Measurements from ENCODE around the gene PLEKHG4B.
"Not testable (repeated sequence)": the region's sequence is repeated elsewhere in the genome, so short reads cannot be mapped to it uniquely, and the experiment has no call there.

Gene PLEKHG4B

DNA sequence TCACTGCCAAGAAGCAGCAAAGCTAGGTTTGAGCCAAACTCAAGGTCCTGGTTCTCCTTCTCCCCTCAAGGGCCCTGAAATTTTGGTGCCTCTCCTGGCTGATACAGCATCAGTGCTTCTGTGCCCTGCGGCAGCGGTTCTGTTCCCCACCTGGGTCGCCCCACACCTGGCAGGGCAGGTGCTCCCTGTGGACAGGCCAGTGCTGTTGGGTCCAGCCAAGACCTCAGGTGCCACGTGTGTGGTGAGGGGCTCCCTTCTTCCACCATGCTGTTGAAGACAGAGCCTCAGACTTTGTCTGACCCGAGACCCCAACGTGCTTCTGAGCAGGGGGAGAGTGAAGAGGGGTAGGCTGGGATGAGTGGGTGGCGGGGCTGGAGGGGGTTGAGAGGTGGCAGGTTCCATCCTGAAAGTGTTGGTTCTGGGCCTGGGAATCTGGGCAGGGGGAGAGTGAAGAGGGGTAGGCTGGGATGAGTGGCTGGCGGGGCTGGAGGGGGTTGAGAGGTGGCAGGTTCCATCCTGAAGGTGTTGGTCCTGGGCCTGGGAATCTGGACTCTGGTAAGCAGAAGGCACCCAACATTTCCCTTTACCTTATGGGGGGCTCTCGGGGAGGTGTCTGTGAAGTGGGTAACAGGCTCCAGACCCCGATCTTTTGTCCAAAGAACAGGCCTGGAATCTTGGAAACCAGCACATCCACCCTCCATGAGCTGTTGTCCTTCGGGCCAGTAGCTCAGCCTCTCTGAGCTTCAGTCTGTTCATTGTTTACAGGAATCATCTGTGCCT is 2.3 kb downstream of the PLEKHG4B start:
- no peak for DNase-seq

DNA sequence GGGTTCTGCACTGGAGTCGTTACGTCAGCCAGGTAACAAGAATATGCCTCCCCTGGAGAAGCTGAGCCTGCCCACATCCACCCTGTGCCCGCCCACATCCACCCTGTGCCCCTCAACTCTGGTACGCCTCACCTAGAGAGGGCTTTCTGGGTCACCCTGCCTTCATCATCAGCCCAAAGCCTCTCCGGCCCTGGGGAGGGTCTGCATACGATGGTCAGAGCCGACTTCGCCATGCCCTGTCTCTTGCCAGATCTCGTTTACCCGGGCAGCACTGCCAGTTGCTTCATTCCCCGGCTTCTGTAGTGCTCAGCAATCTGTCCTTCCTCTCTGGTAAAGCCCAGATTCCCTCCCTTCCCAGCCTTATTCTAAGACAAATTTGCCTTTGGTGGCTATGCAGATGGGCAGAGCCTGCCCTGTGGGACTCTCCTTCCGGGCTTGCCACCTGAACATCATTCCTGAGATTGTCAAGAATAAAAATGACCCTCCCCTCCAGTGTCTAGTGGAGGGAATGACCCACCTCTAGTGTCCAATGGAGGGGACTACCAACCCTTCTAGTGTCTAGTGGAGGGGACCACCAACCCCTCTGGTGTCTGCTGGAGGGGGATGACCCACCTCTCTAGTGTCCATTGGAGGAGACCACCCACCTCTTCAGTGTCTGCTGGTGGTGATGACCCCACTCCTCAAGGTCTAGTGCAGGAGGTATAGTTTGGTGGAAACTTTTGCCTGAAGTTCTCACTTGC is 3.4 kb downstream of the PLEKHG4B start:
- no peak for DNase-seq

DNA sequence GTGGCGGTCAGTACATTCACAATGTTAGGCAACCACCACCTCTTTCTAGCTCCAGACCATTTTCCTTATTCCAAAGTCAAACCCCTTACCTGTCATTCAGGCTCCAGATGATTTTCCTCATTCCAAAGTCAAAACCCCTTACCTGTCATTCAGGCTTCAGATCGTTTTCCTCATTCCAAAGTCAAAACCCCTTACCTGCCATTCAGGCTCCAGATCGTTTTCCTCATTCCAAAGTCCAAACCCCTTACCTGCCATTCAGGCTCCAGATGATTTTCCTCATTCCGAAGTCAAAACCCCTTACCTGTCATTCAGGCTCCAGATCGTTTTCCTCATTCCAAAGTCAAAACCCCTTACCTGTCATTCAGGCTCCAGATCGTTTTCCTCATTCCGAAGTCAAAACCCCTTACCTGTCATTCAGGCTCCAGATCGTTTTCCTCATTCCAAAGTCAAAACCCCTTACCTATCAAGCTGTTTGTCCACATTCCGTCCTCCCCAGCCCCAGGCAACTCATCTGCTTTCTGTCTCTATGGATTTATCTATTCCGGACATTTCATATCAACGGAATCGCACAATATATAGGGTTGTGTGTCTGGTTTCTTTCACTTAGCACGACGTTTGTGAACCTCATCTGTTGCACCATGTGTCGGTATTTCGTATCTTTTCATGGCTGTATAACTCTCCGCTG is 5.2 kb downstream of the PLEKHG4B start:
- no peak for DNase-seq

GRCh38 chr5:99815-100214 is 7.8 kb downstream of the PLEKHG4B start:
- no peak for DNase-seq

DNA sequence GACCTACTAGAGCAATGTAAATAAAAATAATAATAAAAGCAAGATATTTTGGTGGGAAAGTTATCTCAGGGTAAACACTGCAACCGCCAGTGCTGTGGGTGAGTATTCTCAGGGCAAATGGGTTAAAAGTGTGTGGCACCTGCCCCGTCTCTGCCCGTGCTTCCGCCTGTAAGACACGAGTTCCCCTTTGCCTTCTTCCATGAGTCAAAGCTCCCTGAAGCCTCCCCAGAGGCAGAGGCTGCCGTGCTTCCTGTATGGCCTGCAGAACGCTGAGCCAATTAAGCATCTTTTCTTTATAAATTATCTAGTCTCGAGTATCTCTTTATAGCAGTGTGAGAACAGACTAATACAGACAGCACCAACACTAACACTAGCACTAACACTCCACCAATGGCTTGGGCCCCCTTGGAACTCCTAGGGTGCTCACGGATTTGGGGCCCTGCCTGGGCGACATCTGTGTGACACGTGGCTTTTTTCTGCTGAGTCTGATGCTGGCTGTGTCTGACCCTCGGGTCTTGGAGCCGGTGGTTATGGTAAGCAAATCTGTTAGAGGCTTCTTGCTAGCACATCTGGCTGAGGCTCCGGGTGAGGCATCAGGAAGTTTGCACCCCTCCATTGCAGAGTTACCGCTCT is 10.6 kb downstream of the PLEKHG4B start:
- no peak for DNase-seq

DNA sequence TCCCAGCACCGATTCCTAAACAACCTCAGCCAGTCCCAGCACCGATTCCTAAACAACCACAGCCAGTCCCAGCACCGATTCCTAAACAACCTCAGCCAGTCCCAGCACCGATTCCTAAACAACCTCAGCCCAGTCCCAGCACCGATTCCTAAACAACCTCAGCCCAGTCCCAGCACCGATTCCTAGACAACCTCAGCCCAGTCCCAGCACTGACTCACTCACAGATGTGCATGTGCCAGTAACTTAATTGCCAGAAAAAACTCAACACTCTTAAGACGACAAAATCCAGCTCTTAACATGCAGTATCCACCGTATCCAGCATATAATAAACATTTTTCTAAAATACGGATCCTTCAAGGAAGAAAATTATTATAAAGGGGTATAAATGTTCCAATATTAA is 12.1 kb downstream of the PLEKHG4B start:
- DNase-seq, result not testable (repeated sequence)

DNA sequence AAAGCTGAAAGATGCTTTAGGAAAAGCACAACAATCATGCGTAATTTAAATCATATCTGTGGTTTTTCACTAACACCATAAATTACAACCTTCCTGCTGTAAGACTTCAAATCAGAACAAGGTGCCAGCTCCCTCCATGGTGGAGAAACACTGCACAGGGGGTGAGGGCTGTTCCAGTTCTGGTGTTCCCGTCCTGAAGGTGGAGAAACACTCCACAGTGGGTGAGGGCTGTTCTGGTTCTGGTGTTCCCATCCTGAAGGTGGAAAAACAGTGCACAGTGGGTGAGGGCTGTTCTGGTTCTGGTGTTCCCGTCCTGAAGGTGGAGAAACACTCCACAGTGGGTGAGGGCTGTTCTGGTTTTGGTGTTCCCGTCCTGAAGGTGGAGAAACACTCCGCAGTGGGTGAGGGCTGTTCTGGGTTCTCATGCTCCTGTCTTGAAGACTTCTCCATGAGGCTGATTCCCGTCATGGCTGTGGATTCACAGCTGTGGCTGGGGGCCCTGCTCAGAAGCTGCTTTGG is 12.9 kb downstream of the PLEKHG4B start:
- no peak for DNase-seq

GRCh38 chr5:105504-106070 is 13.6 kb downstream of the PLEKHG4B start:
- no peak for DNase-seq

DNA sequence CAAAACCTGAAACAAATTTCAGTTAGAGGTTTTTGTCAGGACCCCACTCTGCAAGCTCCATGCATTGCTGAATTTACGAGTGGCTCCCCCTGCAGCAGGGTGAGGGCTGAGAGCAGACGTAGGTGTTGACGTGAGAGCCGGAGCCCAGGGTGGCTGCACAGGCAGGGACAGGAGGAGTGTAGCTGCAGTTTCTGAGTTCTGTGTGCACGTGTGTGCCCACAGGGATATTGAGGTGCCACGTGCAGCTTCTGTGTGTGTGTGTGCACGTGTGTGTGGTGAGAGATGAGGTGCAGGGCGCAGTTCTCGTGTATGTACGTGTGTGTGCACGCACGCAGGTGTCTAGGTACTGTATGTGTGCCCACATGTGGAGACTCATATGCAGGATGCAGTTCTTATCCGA is 14.6 kb downstream of the PLEKHG4B start:
- DNase-seq, result no peak

DNA sequence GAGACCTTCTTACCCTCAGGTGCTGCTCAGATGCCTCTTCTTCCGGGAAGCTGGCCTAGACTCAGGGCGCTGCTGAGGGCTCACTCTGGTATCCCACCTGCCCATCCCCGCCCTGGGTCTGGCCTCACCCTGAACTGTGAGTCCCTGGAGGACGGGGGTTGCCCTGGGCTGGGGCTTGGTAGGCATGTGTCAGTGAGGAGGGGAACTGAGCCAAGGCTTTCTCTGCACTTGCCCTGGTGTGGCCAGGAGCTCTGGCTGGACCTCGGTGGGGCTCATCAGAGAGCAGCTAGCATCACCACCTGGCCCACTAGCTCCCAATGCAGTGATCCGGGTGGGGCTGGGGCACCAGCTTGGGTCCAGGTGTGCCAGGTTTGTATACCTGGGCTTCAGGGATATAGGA is 15.6 kb downstream of the PLEKHG4B start:
- no peak for DNase-seq

- DNase-seq, result no peak
Observed at GRCh38 chr5:109826-110225, 17.9 kb downstream of the PLEKHG4B start.

DNA sequence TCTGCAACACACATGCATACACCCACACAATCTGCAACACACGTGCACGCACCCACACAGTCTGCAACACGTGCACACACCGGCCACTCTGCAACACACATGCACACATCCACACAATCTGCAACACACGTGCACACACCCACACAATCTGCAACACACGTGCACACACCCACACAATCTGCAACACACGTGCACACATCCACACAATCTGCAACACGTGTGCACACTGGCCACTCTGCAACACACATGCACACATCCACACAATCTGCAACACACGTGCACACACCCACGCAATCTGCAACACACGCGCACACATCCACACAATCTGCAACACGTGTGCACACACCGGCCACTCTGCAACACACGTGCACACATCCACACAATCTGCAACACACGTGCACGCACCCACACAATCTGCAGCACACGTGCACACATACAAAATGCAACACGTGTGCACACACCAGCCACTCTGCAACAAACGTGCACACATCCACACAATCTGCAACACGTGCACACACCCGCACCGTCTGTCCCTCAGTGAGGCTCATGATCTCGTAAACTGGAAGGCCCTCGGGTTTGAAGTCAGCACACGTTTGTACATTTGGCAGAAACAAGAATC is 18.4 kb downstream of the PLEKHG4B start:
- DNase-seq, result no peak

DNA sequence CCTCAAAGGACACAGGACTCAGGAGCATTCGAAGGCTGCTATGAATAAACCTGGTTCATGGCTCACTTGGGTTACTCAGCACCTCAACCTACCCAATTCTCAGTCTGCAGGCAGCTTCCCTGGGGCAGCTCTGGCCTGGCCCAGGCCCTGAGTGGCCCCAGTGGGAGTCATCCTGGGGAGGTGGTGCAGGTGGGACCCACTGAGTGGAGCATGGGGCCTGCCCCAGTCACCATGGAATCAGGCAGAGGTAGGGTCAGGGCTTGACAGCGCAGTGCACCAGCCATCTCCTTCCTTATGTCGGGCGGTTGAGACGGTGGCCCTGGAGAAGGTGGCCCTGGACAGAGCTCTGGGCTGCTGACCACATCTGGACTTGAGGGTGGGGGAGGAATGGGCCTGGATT is 19.2 kb downstream of the PLEKHG4B start:
- no peak for DNase-seq

DNA sequence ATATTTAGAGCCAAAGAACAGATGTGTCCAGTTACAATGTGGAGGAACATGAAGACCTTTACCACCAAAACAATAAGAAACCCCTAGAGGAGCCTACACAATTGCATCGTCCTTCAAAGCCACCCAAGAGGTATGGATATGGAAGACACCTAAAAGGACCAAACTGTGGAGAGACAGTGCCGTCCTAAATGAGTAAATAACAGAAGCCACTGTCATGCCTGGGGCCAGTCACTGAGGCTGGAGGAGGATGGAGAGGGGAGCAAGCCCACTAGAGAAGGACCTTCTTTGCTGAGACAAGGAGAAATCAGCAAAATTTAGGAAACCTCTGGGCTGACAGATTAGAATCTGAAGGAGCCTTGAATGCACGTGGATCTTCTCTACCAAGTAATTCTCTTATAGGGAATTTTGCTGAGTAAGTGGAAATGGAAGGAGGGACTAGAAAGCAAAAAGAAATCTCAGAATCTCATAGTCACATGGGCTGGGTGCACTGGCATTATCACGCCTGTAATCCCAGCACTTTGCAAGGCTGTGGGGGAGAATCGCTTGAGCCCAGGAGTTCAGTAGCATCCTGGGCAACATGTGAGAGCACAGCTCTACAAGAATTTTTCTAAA is 27.6 kb downstream of the PLEKHG4B start:
- DNase-seq, result no peak

- DNase-seq, result no peak
Observed at GRCh38 chr5:121432-121831, 29.5 kb downstream of the PLEKHG4B start.

DNA sequence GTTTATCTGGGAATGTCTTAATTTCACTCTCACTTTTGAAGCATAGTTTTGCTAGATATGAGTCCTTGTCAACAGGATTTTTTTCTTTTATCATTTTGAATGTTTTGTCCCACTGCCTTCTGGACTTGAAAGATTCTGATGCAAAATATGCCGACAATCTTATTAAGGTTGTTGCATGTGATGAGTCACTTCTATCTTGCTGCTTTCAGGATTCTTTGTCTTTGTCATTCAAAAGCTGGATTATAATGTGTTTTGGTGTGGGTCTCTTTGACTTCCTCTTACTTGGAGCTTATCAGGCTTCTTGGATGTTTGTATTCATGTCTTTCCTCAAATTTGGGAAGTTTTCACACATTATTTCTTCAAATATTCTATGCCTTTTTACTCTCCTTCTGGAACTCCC is 33.8 kb downstream of the PLEKHG4B start:
- no peak for DNase-seq

DNA sequence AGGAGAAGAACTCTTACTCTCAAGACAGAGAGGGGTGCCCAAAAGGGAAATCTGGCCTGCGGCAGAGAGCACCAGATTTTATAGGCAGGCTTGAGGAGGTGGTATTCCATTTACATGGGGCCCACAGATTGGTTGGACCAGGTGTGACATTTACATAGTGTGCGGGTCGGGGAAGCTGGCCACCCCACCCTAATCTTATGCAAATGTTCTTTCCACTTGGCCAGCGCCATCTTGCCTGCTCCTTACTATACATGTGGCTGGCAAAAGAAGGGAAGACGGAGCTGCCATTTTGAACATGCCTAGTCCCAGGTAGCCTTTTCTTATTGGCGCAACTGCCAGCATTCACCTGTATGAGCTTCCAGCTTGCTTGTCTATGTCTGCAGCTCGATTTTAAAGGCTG is 34.8 kb downstream of the PLEKHG4B start:
- no peak for DNase-seq

GRCh38 chr5:127886-128285 is 35.9 kb downstream of the PLEKHG4B start:
- no peak for DNase-seq

DNA sequence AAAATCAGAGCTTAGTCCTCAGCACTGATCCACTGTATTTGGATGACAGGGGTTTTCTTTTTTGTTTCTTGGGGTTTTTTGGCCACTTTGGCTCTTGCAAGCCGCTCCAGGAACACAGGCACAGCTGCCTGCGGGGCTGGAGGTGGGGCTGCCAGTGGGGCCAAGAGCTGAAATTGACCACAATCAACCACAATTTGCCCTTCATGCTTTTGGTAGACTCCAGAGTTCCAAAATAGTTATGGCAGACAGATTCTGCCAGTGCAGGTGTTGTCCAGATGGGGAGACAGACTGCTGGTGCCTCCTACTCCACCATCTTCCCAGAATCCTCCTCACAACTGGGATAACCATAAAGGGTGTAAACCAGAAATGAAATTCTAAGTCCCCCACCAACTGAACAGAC is 36.5 kb downstream of the PLEKHG4B start:
- DNase-seq, result no peak

DNA sequence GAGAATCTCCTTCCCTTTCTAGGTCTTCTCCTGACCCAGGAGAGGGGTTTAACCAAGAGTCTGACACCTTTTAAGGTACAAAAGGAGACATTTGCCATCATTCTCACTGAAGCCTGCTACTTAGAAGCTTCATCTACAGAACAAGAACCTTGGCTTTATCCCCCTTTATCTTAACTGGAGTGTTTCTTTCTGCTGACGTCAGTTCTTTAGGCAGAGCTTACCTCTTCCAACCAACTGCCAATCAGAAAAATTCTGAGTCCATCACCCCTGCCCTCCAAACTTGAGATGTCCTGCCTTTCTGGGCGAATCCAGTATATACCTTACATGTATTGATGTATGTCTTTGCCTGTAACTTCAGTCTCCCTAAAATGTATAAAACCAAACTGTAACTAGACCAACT is 37.2 kb downstream of the PLEKHG4B start:
- DNase-seq, result no peak

DNA sequence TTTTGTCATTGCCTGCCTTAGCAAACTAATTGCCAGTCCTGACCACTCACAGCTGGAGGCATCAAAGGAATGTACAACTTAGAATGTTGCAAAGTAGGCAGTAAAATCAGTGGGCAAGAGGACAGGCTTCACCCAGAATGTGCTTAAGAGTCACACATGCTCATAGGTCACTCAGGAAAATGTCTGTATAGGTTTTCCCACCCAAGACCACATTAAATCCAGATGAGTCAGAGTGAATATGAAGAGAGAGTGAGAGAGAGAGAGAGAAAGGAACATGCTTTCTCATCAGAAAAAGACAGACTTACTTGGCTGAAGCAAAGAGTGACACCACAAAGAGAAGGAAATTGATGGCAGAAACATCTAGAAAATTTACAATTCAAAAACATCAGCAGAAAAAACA is 37.9 kb downstream of the PLEKHG4B start:
- no peak for DNase-seq

DNA sequence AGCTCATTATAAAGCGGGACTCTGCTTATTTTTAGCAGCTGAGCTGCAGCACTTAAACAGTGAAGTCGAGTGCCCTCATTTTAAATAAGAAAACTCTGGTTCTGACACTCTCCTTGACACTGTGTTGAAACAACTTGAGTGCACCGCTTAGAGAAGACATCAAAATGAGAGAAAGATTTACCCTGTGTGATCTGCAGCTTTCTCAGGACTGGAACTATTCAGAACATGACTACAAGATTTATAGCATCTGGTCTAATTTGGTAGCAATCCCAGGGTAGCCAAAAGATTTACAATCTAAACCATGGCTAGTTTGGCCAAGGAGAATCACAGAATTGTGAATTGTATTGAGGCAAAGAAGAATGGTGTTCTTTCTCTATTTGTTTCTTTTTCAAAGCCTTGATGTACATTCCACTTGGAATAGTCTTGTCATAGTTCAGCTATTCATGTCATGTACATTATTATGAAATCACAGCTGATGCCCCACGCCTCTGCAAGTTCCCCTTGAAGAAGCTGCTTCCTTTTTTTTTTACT is 38.7 kb downstream of the PLEKHG4B start:
- no peak for DNase-seq
